CD4-positive, CD25-positive, alpha-beta regulatory T cell (primary cell): Measurements from ENCODE around the gene CPXM1. TPM values are rescaled to one million over a fixed set of nuclear protein-coding genes. Genes with fewer than 3 reads are reported as not detected.
A peak's percentile ranks its signal among the peaks of the same experiment; 100 is the strongest.
"Not testable (repeated sequence)": the region's sequence is repeated elsewhere in the genome, so short reads cannot be mapped to it uniquely, and the experiment has no call there.

Experiments
- ATAC-seq, 2 donors: fragments of 150-1000 bp; cut with Tn5 transposase; one replicate each; pipeline ENCODE4 v1.10.0; 2021; ENCODE audit warnings: low read depth in 2 of 2, moderate number of reproducible peaks in 2 of 2, moderate library complexity in 1 of 2
- DNase-seq, 3 donors: peaks; one replicate each; pipeline versions ENCODE4 v3.0.0 to v3.0.0-alpha.2; 2012 to 2022; ENCODE audit warnings: mixed read lengths in 1 of 3
- H3K27ac ChIP-seq: one replicate; pipeline ENCODE4 v1.7.0; 2013; ENCODE audit warnings: mild to moderate bottlenecking, low read length; ENCODE audit not compliant: insufficient read depth, poor library complexity, severe bottlenecking
- H3K27me3 ChIP-seq: one replicate; pipeline ENCODE4 v1.7.0; 2013; ENCODE audit warnings: low read length; ENCODE audit not compliant: control insufficient read depth, insufficient read depth
- H3K36me3 ChIP-seq: one replicate; pipeline ENCODE4 v1.7.0; 2013; ENCODE audit warnings: mild to moderate bottlenecking, low read length, moderate library complexity; ENCODE audit not compliant: control insufficient read depth, insufficient read depth
- H3K4me1 ChIP-seq: 2 replicates; pipeline ENCODE4 v1.7.0; 2013; ENCODE audit warnings: mild to moderate bottlenecking, low read length; ENCODE audit not compliant: insufficient read depth, control insufficient read depth, poor library complexity, severe bottlenecking
- H3K4me3 ChIP-seq: one replicate; pipeline ENCODE4 v1.7.0; 2013; ENCODE audit warnings: low read depth, mild to moderate bottlenecking, low read length, moderate library complexity
- H3K9me3 ChIP-seq, 2 experiments: 1 replicate in 1 of 2; 2 replicates in 1 of 2; pipeline ENCODE4 v1.7.0; 2013; ENCODE audit warnings: low read length in 2 of 2, mild to moderate bottlenecking in 1 of 2, moderate library complexity in 1 of 2; ENCODE audit not compliant: control insufficient read depth in 2 of 2
- H3K27ac Mint-ChIP-seq, 3 donors: one replicate each; pipeline ENCODE4 v1.8.0; 2020 to 2022; ENCODE audit warnings: mild to moderate bottlenecking in 3 of 3, mixed read lengths in 3 of 3, moderate library complexity in 2 of 3
- H3K27me3 Mint-ChIP-seq: one replicate; pipeline ENCODE4 v1.8.0; 2022; ENCODE audit warnings: mild to moderate bottlenecking, mixed read lengths
- H3K36me3 Mint-ChIP-seq: one replicate; pipeline ENCODE4 v1.8.0; 2020; ENCODE audit warnings: mixed read lengths
- H3K4me1 Mint-ChIP-seq, 4 donors: one replicate each; pipeline ENCODE4 v1.8.0; 2020 to 2022; ENCODE audit warnings: mixed read lengths in 4 of 4, mild to moderate bottlenecking in 1 of 4
- H3K4me3 Mint-ChIP-seq, 4 donors: one replicate each; pipeline ENCODE4 v1.8.0; 2020 to 2022; ENCODE audit warnings: mild to moderate bottlenecking in 4 of 4, mixed read lengths in 4 of 4, moderate library complexity in 3 of 4
- H3K9me3 Mint-ChIP-seq, 7 donors: one replicate each; pipeline ENCODE4 v1.8.0; 2020 to 2022; ENCODE audit warnings: mixed read lengths in 7 of 7, mild to moderate bottlenecking in 3 of 7, moderate library complexity in 2 of 7
- polyA plus RNA-seq, 4 donors: library from polyadenylated mRNA; unstranded; fragments of 300-500 nt; fragmentation: Illumina TruSeq; gene quantifications; one replicate each; pipeline ENCODE4 v1.2.3, GENCODE V29; 2021
- total RNA-seq: library from RNA; stranded (reverse); gene quantifications from one replicate; pipeline ENCODE4 v1.2.3, GENCODE V29; 2022

CPXM1 gene
- total and polyA plus RNA-seq, 5 donors from 2014 or later, result 0.10 to 1.2 TPM; not detected in 3

- no peak within 1 kb of the TSS for H3K4me3 ChIP-seq
- H3K4me1 ChIP-seq, result no peaks in the 10 kb centered on the region
- Mint-ChIP-seq H3K9me3 (peaks cover 0 to 10% (median 2%) of the 10 kb centered on the region in 7 donors), H3K27ac (peak within 1 kb of the TSS in 2 of 3 donors; percentile 26 to 58), H3K4me1 (no peaks in the 10 kb centered on the region), H3K36me3 (no peaks in the 10 kb centered on the region), H3K27me3 (peaks cover 52% of the 10 kb centered on the region), H3K4me3 (peak within 1 kb of the TSS in 1 of 4 donors; percentile 13)
- peaks cover 8% of the 10 kb centered on the region for H3K27me3 ChIP-seq
- H3K36me3 ChIP-seq, result no peaks in the 10 kb centered on the region
- peaks cover 0 to 9% of the 10 kb centered on the region in 2 experiments for H3K9me3 ChIP-seq
- no peak within 1 kb of the TSS for H3K27ac ChIP-seq
- no peak for ATAC-seq
- no peak for DNase-seq
Observed at GRCh38 chr20:2814587-2815051, 14.2 kb upstream of the CPXM1 start, which contains the start of gene C20orf141. Gene C20orf141, plus strand, starts transcription at chr20:2814987. Its CDS starts 198 bp downstream, at chr20:2815185.

DNA sequence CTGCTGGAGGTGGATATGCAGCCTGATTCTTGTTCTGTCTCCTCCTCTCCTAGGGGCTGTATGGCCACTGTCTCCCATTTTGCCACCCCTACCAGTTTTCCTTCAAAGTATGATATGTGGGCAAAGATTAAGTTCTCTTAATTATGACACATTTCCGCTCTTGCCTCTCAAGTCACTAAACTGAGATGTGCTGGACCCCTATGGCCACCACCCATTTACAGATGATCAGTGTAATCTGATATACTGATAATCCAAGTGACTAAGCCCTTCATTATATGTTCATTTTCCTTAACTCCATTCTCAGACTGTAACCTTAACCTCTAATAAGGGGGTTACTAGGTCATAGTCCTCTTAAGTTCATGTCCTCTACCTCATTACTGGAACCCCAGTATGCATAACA is 13.6 kb upstream of the CPXM1 start:
- H3K27me3 Mint-ChIP-seq, result peaks cover 54% of the 10 kb centered on the region

DNA sequence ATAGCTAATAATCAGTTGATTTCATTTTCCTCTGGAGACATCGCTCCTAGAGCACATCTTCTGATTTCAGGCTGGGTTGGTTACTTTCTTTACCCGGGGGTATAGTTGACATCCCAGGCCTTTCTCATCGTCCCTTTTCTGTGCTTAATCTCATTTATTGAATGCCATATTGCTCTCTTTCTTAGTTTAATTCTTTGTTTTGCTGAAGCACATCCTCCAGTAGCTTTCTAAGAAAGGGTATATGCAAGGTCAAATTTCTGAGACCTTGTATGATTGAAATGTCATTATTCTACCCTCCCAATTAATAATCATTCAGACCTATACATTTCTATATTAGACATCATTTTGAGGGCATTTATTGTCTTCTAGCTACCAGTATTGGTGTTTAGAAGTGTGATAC is 11.8 kb upstream of the CPXM1 start:
- H3K36me3 Mint-ChIP-seq, result no peaks in the 10 kb centered on the region
- peaks cover 61% of the 10 kb centered on the region for H3K27me3 Mint-ChIP-seq
- H3K9me3 Mint-ChIP-seq, result peaks cover 0 to 10% (median 0%) of the 10 kb centered on the region in 7 donors
- Histone ChIP-seq H3K27me3 (peaks cover 5% of the 10 kb centered on the region), H3K4me1 (no peaks in the 10 kb centered on the region), H3K27ac (no peak overlapping the region), H3K9me3 (peaks cover 0 to 9% of the 10 kb centered on the region in 2 experiments), H3K4me3 (no peak overlapping the region), H3K36me3 (no peaks in the 10 kb centered on the region)
- H3K4me1 Mint-ChIP-seq, result peaks cover 0 to 4% (median 0%) of the 10 kb centered on the region in 4 donors
- no peak overlapping the region for H3K4me3 Mint-ChIP-seq
- DNase-seq (no peak), ATAC-seq (no peak)
- no peak overlapping the region for H3K27ac Mint-ChIP-seq

More for the DNA sequence above, 13.6 kb upstream of the CPXM1 start:
- H3K27me3 ChIP-seq, result peaks cover 8% of the 10 kb centered on the region
- H3K36me3 Mint-ChIP-seq, result no peaks in the 10 kb centered on the region
- peaks cover 0 to 10% (median 2%) of the 10 kb centered on the region in 7 donors for H3K9me3 Mint-ChIP-seq
- peak overlapping the region in 1 of 3 donors; percentile 58 for H3K27ac Mint-ChIP-seq
- peaks cover 0 to under 1% (median 0%) of the 10 kb centered on the region in 4 donors for H3K4me1 Mint-ChIP-seq
- H3K9me3 ChIP-seq, result peaks cover 0 to 9% of the 10 kb centered on the region in 2 experiments
- H3K27ac ChIP-seq, result no peak overlapping the region
- no peak overlapping the region for H3K4me3 Mint-ChIP-seq
- no peaks in the 10 kb centered on the region for H3K36me3 ChIP-seq
- no peak for ATAC-seq
- no peak overlapping the region for H3K4me3 ChIP-seq
- H3K4me1 ChIP-seq, result no peaks in the 10 kb centered on the region
- DNase-seq, result no peak

- H3K9me3 Mint-ChIP-seq, result peaks cover 0 to 10% (median 2%) of the 10 kb centered on the region in 7 donors
- no peak for ATAC-seq
Observed at GRCh38 chr20:2809690-2810089, 9.3 kb upstream of the CPXM1 start.

DNA sequence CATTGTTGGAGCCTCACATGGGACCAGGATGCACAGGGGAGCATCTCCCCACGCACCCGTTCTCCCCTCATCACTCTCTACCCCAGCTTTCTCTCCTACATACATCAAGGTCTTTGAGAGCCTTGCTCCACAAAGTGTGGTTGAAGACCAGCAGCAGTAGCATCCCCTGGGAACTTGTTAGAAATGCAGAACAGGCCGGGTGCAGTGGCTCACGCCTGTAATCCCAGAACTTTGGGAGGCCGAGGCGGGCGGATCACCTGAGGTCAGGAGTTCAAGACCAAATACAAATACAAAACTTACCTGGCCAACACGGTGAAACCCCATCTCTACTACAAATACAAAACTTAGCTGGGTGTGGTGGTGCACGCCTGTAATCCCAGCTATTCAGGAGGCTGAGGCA is 7.5 kb upstream of the CPXM1 start:
- not testable (repeated sequence) for H3K36me3 ChIP-seq, H3K36me3 Mint-ChIP-seq, H3K9me3 ChIP-seq, H3K27me3 ChIP-seq, DNase-seq, ATAC-seq, H3K27ac Mint-ChIP-seq, H3K4me3 ChIP-seq, H3K27ac ChIP-seq, H3K4me1 ChIP-seq, H3K4me1 Mint-ChIP-seq, H3K9me3 Mint-ChIP-seq
- peaks cover 73% of the 10 kb centered on the region for H3K27me3 Mint-ChIP-seq
- H3K4me3 Mint-ChIP-seq, result peak overlapping the region in 1 of 4 donors; percentile 21

More at GRCh38 chr20:2809690-2810089, 9.3 kb upstream of the CPXM1 start:
- no peaks in the 10 kb centered on the region for H3K36me3 Mint-ChIP-seq
- peaks cover 5% of the 10 kb centered on the region for H3K27me3 ChIP-seq
- H3K27ac Mint-ChIP-seq, result no peak overlapping the region
- H3K36me3 ChIP-seq, result no peaks in the 10 kb centered on the region
- H3K27ac ChIP-seq, result no peak overlapping the region
- no peaks in the 10 kb centered on the region for H3K4me1 ChIP-seq
- peaks cover 0 to 9% of the 10 kb centered on the region in 2 experiments for H3K9me3 ChIP-seq
- H3K27me3 Mint-ChIP-seq, result peaks cover 70% of the 10 kb centered on the region
- no peak for DNase-seq
- no peak overlapping the region for H3K4me3 ChIP-seq
- no peak overlapping the region for H3K4me3 Mint-ChIP-seq
- H3K4me1 Mint-ChIP-seq, result peaks cover 0 to 4% (median 2%) of the 10 kb centered on the region in 4 donors

DNA sequence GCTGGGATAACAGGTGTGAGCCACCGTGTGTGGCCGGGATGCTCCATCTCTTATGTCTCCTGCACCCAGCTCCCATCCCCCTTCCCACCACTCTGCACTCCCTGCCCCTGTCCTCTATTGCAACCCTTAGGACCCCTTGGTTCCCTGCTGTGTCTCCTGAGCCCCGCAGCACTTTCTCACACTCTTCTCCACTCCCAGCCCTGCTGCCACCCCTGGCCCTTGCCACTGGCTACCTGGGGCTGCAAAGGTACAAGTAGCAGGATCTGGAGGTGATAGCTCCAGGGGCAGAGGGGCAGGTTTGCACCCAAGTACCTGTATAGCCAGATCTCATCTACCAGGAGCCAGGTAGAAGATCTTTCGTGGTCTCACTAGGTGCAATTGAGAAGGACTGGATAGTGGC is 6.6 kb upstream of the CPXM1 start:
- no peak for ATAC-seq
- no peak overlapping the region for H3K4me3 Mint-ChIP-seq
- H3K4me1 Mint-ChIP-seq, result peaks cover 0 to 5% (median 2%) of the 10 kb centered on the region in 4 donors

GRCh38 chr20:2806351-2806701 is 5.9 kb upstream of the CPXM1 start:
- H3K36me3 Mint-ChIP-seq, result no peaks in the 10 kb centered on the region
- H3K27ac ChIP-seq, result no peak overlapping the region
- no peaks in the 10 kb centered on the region for H3K36me3 ChIP-seq
- H3K9me3 ChIP-seq, result no peaks in the 10 kb centered on the region
- no peaks in the 10 kb centered on the region for H3K4me1 ChIP-seq
- H3K27ac Mint-ChIP-seq, result no peak overlapping the region
- H3K4me3 Mint-ChIP-seq, result no peak overlapping the region
- peaks cover 9% of the 10 kb centered on the region for H3K27me3 ChIP-seq
- peaks cover 0 to 3% (median 0%) of the 10 kb centered on the region in 7 donors for H3K9me3 Mint-ChIP-seq
- ATAC-seq, result no peak
- peaks cover 77% of the 10 kb centered on the region for H3K27me3 Mint-ChIP-seq
- peaks cover under 1 to 9% (median 5%) of the 10 kb centered on the region in 4 donors for H3K4me1 Mint-ChIP-seq
- H3K4me3 ChIP-seq, result no peak overlapping the region
- no peak for DNase-seq

More for the DNA sequence above, 6.6 kb upstream of the CPXM1 start:
- Histone ChIP-seq H3K36me3 (no peaks in the 10 kb centered on the region), H3K9me3 (peaks cover 0 to 3% of the 10 kb centered on the region in 2 experiments), H3K27ac (no peak overlapping the region), H3K4me1 (no peaks in the 10 kb centered on the region), H3K4me3 (no peak overlapping the region), H3K27me3 (peaks cover 10% of the 10 kb centered on the region)
- Mint-ChIP-seq H3K27ac (no peak overlapping the region), H3K9me3 (peaks cover 0 to 4% (median 2%) of the 10 kb centered on the region in 7 donors), H3K36me3 (no peaks in the 10 kb centered on the region), H3K27me3 (peaks cover 77% of the 10 kb centered on the region)
- no peak for DNase-seq
